WTC11 (cell line): ENCODE results near the gene P2RX2. TPM values are rescaled to one million over a fixed set of nuclear protein-coding genes. Genes with fewer than 3 reads are reported as not detected.

Source experiments
- ATAC-seq: fragments of 200-7000 bp; cut with Tn5 transposase; 2 replicates; pipeline ENCODE4 v1.10.0; 2021; ENCODE audit warnings: mild to moderate bottlenecking, moderate library complexity
- CTCF ChIA-PET: fragments of 300-600 bp; sonication (Branson Sonifier 250); formaldehyde crosslinking; loops from one replicate; lab custom pipeline; 2021; ENCODE audit warnings: antibody characterized with exemption; lab: Charles Lee
- POLR2A ChIA-PET: fragments of 350-600 bp; sonication (Branson Sonifier 250); formaldehyde crosslinking; loops from one replicate; lab custom pipeline; 2021; ENCODE audit warnings: antibody characterized with exemption; lab: Charles Lee
- DNase-seq: peaks from one replicate; pipeline ENCODE4 v3.0.0; 2021; ENCODE audit warnings: low spot score
- H3K27ac Mint-ChIP-seq: 2 replicates; pipeline ENCODE4 v1.8.0; 2021; ENCODE audit warnings: mixed read lengths
- H3K27me3 Mint-ChIP-seq: 2 replicates; pipeline ENCODE4 v1.8.0; 2021; ENCODE audit warnings: low read depth, mild to moderate bottlenecking, moderate library complexity, mixed read lengths
- H3K36me3 Mint-ChIP-seq: 2 replicates; pipeline ENCODE4 v1.8.0; 2021; ENCODE audit warnings: mixed read lengths
- H3K4me1 Mint-ChIP-seq: 2 replicates; pipeline ENCODE4 v1.8.0; 2022; ENCODE audit warnings: mixed read lengths
- H3K4me3 Mint-ChIP-seq: 2 replicates; pipeline ENCODE4 v1.8.0; 2021; ENCODE audit warnings: mild to moderate bottlenecking, moderate library complexity, mixed read lengths
- H3K9me3 Mint-ChIP-seq: 2 replicates; pipeline ENCODE4 v1.8.0; 2021; ENCODE audit warnings: mixed read lengths
- CREB1 ChIP-seq: sonication (generic); formaldehyde crosslinking; IDR thresholded peaks from 2 replicates; pipeline ENCODE4 v1.8.0; 2023; ENCODE audit warnings: mild to moderate bottlenecking, missing genetic modification reagents
- ELF4 ChIP-seq: sonication (generic); formaldehyde crosslinking; IDR thresholded peaks from 2 replicates; pipeline ENCODE4 v1.8.1; 2022; ENCODE audit warnings: low read depth, mild to moderate bottlenecking, moderate library complexity, missing genetic modification reagents
- EMX1 ChIP-seq: fragments of 250-450 bp; sonication (Bioruptor Pico); IDR thresholded peaks from 2 replicates; pipeline ENCODE4 v1.8.0; 2021; ENCODE audit warnings: mild to moderate bottlenecking
- FOXJ3 ChIP-seq: sonication (generic); formaldehyde crosslinking; IDR thresholded peaks from 2 replicates; pipeline ENCODE4 v1.9.0; 2021; ENCODE audit warnings: missing genetic modification reagents, mild to moderate bottlenecking, borderline replicate concordance
- HMGA2 ChIP-seq: fragments of 250-450 bp; sonication (Bioruptor Pico); IDR thresholded peaks from 2 replicates; pipeline ENCODE4 v1.4.0; 2021; ENCODE audit warnings: mild to moderate bottlenecking, moderate library complexity
- IRF2 ChIP-seq: sonication (generic); formaldehyde crosslinking; IDR thresholded peaks from 2 replicates; pipeline ENCODE4 v1.8.0; 2022; ENCODE audit warnings: low read depth, missing genetic modification reagents, borderline replicate concordance
- NR2C2 ChIP-seq: sonication (generic); formaldehyde crosslinking; IDR thresholded peaks from 2 replicates; pipeline ENCODE4 v1.8.0; 2022; ENCODE audit warnings: mild to moderate bottlenecking, missing genetic modification reagents
- SOX15 ChIP-seq: fragments of 250-450 bp; sonication (Bioruptor Pico); IDR thresholded peaks from 2 replicates; pipeline ENCODE4 v1.9.0; 2021; ENCODE audit warnings: mild to moderate bottlenecking
- SP1 ChIP-seq: sonication (generic); formaldehyde crosslinking; conservative IDR thresholded peaks from 2 replicates; pipeline ENCODE4 v1.8.1; 2022; ENCODE audit warnings: missing genetic modification reagents
- ZNF219 ChIP-seq: sonication (generic); formaldehyde crosslinking; IDR thresholded peaks from 2 replicates; pipeline ENCODE4 v1.8.0; 2023; ENCODE audit warnings: missing genetic modification reagents, mild to moderate bottlenecking, borderline replicate concordance
- ZNF232 ChIP-seq: sonication (generic); formaldehyde crosslinking; IDR thresholded peaks from 2 replicates; pipeline ENCODE4 v1.8.0; 2022; ENCODE audit warnings: mild to moderate bottlenecking, missing genetic modification reagents
- ZNF416 ChIP-seq: fragments of 250-450 bp; sonication (Bioruptor Pico); IDR thresholded peaks from 2 replicates; pipeline ENCODE4 v1.9.0; 2021; ENCODE audit warnings: mild to moderate bottlenecking, inconsistent platforms
- ZNF671 ChIP-seq: fragments of 250-450 bp; sonication (Bioruptor Pico); IDR thresholded peaks from 2 replicates; pipeline ENCODE4 v1.8.0; 2021; ENCODE audit warnings: mild to moderate bottlenecking
- total RNA-seq: library from RNA; stranded (reverse); gene quantifications from 3 replicates; pipeline ENCODE4 v1.2.3, GENCODE V29; 2021
- TF ChIP-seq, protein P1 (sequence below): sonication (generic); formaldehyde crosslinking; IDR thresholded peaks from 2 replicates; pipeline ENCODE4 v1.8.0; 2022; ENCODE audit warnings: mild to moderate bottlenecking, missing genetic modification reagents
- TF ChIP-seq, protein P2 (sequence below): fragments of 250-450 bp; sonication (Bioruptor Pico); conservative IDR thresholded peaks from 2 replicates; pipeline ENCODE4 v1.9.0; 2021; ENCODE audit warnings: mild to moderate bottlenecking
- TF ChIP-seq, protein P3 (sequence below): sonication (generic); formaldehyde crosslinking; conservative IDR thresholded peaks from 2 replicates; pipeline ENCODE4 v1.8.1; 2022; ENCODE audit warnings: mild to moderate bottlenecking, missing genetic modification reagents
- TF ChIP-seq, protein P4 (sequence below): fragments of 250-450 bp; sonication (Bioruptor Pico); IDR thresholded peaks from 2 replicates; pipeline ENCODE4 v1.8.0; 2021; ENCODE audit warnings: mild to moderate bottlenecking
- TF ChIP-seq, protein P5 (sequence below): fragments of 250-450 bp; sonication (Bioruptor Pico); IDR thresholded peaks from 2 replicates; pipeline ENCODE4 v2.1.2; 2022; ENCODE audit warnings: mild to moderate bottlenecking, moderate library complexity
- TF ChIP-seq, protein P6 (sequence below): sonication (generic); formaldehyde crosslinking; IDR thresholded peaks from 2 replicates; pipeline ENCODE4 v1.8.1; 2023; ENCODE audit warnings: mild to moderate bottlenecking, missing genetic modification reagents, borderline replicate concordance
- TF ChIP-seq, protein P7 (sequence below): sonication (generic); formaldehyde crosslinking; IDR thresholded peaks from 2 replicates; pipeline ENCODE4 v1.8.1; 2022; ENCODE audit warnings: mild to moderate bottlenecking, moderate library complexity, missing genetic modification reagents
- TF ChIP-seq, protein P8 (sequence below): sonication (generic); formaldehyde crosslinking; IDR thresholded peaks from 2 replicates; pipeline ENCODE4 v1.8.0; 2023; ENCODE audit warnings: missing genetic modification reagents, mild to moderate bottlenecking, borderline replicate concordance

P2RX2 gene
- total RNA-seq, 1 experiment from 2014 or later: 2.1 TPM

DNA sequence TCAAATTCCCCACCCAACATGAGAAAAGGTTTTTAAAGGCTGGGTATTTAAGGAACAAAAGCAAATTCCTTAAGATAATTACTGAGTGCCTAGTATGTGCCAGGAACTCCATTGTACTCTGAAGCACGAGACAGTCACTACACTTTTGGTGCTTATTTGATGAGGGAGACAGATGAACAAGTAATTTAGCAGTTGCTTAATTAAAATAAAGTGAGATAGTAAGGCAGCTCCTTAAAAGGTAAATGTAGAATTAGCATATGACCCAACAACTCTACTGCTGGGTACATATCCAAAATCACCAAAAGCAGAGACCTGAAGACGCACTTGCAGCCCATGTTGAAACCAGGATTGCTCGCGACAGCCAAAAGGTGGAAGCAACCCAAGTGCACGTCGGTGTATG is 47.2 kb downstream of the P2RX2 start (continued):
- TF ChIP-seq FOXJ3 (CRISPR knock-in tag) (no peak), ZNF671 (CRISPR knock-in tag) (no peak), IRF2 (CRISPR knock-in tag) (no peak), NR2C2 (CRISPR knock-in tag) (no peak)
- TF ChIP-seq, protein P1, sequence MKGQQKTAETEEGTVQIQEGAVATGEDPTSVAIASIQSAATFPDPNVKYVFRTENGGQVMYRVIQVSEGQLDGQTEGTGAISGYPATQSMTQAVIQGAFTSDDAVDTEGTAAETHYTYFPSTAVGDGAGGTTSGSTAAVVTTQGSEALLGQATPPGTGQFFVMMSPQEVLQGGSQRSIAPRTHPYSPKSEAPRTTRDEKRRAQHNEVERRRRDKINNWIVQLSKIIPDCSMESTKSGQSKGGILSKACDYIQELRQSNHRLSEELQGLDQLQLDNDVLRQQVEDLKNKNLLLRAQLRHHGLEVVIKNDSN (CRISPR knock-in tag): no peak
- TF ChIP-seq, protein P2, sequence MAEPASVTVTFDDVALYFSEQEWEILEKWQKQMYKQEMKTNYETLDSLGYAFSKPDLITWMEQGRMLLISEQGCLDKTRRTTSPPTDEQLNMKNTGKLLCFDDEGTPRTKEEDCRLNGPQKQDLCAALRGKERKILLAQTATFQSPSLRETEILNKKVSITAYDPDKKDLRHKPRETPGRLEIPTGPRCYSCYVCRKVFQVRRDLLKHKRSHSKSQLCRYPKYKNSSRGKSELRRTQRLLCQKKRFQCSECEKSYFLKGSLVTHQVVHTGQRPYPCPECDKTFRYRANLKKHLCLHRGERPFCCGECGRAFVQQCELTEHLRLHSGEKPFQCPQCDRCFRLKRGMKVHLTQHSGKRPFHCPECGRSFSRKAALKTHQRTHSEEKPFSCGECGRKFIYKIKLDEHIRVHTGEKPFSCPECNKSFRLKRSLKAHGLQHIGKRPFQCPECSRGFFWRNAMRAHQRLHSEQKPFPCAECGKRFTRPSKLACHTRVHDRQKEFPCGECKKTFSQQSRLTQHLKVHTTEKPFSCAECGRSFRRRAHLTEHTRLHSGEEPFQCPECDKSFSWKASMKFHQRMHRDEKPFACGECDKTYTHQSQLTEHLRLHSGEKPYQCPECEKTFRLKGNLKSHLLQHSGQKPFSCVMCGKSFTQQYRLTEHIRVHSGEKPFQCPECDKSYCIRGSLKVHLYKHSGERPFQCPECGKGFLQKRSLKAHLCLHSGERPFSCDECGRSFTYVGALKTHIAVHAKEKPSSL: no peak
- TF ChIP-seq, protein P3, sequence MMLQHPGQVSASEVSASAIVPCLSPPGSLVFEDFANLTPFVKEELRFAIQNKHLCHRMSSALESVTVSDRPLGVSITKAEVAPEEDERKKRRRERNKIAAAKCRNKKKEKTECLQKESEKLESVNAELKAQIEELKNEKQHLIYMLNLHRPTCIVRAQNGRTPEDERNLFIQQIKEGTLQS (CRISPR knock-in tag): no peak

DNA sequence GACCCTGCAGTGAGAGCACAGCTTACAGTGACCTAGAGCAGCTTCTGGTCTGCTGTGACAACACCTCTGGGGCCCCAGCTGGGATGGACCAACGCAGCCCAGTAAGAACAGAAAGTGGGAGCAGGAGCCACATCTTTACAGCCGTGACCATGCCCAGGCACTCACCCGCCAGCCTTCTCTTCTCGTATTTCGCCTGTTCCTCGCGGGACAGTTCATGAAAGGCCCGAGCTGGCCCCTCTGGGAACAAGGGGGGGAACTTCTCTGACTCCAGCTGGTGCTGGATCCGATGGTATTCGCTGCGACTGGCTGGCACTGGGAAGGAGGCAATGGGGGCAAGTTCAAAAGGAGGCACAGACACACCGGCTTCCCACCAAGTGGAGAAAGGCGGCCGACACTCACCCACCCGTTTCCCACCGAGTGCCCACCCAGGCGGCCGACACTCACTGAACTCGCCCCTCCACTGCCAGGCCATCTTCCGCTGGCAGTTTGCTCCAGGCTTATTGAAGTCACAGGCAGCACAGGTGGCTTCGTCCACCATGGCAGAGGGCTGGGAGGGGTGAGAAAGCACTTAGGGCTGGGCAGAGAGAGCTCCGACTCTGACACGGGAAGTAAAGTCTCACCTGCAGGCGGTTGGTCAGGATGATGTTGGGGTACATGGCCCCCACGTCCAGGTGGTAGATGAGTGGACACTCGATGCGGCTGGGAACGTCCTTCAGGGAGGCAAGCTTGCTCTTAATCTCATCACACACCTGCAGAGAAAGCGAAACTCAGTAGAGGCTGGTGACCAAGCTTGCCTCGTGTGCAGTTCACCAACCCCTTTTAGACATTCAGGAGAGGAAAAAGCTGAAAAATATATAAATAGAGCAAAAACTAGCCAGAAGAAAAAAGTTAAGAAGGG is 49.9 kb downstream of the P2RX2 start:
- POLR2A ChIA-PET: no interaction called here
- no peak for ATAC-seq
- CTCF ChIA-PET: no interaction called here
- no peak for TF ChIP-seq SP1
- TF ChIP-seq ZNF219 (CRISPR knock-in tag): no peak
- TF ChIP-seq, protein P4, sequence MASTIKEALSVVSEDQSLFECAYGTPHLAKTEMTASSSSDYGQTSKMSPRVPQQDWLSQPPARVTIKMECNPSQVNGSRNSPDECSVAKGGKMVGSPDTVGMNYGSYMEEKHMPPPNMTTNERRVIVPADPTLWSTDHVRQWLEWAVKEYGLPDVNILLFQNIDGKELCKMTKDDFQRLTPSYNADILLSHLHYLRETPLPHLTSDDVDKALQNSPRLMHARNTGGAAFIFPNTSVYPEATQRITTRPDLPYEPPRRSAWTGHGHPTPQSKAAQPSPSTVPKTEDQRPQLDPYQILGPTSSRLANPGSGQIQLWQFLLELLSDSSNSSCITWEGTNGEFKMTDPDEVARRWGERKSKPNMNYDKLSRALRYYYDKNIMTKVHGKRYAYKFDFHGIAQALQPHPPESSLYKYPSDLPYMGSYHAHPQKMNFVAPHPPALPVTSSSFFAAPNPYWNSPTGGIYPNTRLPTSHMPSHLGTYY: no peak
- no peak for TF ChIP-seq ZNF232 (CRISPR knock-in tag)
- TF ChIP-seq, protein P5, sequence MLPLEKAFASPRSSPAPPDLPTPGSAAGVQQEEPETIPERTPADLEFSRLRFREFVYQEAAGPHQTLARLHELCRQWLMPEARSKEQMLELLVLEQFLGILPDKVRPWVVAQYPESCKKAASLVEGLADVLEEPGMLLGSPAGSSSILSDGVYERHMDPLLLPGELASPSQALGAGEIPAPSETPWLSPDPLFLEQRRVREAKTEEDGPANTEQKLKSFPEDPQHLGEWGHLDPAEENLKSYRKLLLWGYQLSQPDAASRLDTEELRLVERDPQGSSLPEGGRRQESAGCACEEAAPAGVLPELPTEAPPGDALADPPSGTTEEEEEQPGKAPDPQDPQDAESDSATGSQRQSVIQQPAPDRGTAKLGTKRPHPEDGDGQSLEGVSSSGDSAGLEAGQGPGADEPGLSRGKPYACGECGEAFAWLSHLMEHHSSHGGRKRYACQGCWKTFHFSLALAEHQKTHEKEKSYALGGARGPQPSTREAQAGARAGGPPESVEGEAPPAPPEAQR (CRISPR knock-in tag): no peak
- TF ChIP-seq, protein P6, sequence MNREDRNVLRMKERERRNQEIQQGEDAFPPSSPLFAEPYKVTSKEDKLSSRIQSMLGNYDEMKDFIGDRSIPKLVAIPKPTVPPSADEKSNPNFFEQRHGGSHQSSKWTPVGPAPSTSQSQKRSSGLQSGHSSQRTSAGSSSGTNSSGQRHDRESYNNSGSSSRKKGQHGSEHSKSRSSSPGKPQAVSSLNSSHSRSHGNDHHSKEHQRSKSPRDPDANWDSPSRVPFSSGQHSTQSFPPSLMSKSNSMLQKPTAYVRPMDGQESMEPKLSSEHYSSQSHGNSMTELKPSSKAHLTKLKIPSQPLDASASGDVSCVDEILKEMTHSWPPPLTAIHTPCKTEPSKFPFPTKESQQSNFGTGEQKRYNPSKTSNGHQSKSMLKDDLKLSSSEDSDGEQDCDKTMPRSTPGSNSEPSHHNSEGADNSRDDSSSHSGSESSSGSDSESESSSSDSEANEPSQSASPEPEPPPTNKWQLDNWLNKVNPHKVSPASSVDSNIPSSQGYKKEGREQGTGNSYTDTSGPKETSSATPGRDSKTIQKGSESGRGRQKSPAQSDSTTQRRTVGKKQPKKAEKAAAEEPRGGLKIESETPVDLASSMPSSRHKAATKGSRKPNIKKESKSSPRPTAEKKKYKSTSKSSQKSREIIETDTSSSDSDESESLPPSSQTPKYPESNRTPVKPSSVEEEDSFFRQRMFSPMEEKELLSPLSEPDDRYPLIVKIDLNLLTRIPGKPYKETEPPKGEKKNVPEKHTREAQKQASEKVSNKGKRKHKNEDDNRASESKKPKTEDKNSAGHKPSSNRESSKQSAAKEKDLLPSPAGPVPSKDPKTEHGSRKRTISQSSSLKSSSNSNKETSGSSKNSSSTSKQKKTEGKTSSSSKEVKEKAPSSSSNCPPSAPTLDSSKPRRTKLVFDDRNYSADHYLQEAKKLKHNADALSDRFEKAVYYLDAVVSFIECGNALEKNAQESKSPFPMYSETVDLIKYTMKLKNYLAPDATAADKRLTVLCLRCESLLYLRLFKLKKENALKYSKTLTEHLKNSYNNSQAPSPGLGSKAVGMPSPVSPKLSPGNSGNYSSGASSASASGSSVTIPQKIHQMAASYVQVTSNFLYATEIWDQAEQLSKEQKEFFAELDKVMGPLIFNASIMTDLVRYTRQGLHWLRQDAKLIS (CRISPR knock-in tag): no peak
- no peak for TF ChIP-seq CREB1 (CRISPR knock-in tag)
- TF ChIP-seq EMX1 (CRISPR knock-in tag): no peak
- TF ChIP-seq, protein P7, sequence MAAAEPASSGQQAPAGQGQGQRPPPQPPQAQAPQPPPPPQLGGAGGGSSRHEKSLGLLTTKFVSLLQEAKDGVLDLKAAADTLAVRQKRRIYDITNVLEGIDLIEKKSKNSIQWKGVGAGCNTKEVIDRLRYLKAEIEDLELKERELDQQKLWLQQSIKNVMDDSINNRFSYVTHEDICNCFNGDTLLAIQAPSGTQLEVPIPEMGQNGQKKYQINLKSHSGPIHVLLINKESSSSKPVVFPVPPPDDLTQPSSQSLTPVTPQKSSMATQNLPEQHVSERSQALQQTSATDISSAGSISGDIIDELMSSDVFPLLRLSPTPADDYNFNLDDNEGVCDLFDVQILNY (CRISPR knock-in tag): no peak
- TF ChIP-seq ZNF416 (CRISPR knock-in tag): no peak
- no peak for TF ChIP-seq ELF4
- no peak for TF ChIP-seq SOX15 (CRISPR knock-in tag)
- TF ChIP-seq HMGA2: no peak
- TF ChIP-seq, protein P8, sequence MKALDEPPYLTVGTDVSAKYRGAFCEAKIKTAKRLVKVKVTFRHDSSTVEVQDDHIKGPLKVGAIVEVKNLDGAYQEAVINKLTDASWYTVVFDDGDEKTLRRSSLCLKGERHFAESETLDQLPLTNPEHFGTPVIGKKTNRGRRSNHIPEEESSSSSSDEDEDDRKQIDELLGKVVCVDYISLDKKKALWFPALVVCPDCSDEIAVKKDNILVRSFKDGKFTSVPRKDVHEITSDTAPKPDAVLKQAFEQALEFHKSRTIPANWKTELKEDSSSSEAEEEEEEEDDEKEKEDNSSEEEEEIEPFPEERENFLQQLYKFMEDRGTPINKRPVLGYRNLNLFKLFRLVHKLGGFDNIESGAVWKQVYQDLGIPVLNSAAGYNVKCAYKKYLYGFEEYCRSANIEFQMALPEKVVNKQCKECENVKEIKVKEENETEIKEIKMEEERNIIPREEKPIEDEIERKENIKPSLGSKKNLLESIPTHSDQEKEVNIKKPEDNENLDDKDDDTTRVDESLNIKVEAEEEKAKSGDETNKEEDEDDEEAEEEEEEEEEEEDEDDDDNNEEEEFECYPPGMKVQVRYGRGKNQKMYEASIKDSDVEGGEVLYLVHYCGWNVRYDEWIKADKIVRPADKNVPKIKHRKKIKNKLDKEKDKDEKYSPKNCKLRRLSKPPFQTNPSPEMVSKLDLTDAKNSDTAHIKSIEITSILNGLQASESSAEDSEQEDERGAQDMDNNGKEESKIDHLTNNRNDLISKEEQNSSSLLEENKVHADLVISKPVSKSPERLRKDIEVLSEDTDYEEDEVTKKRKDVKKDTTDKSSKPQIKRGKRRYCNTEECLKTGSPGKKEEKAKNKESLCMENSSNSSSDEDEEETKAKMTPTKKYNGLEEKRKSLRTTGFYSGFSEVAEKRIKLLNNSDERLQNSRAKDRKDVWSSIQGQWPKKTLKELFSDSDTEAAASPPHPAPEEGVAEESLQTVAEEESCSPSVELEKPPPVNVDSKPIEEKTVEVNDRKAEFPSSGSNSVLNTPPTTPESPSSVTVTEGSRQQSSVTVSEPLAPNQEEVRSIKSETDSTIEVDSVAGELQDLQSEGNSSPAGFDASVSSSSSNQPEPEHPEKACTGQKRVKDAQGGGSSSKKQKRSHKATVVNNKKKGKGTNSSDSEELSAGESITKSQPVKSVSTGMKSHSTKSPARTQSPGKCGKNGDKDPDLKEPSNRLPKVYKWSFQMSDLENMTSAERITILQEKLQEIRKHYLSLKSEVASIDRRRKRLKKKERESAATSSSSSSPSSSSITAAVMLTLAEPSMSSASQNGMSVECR (CRISPR knock-in tag): no peak

More for the DNA sequence above, 49.9 kb downstream of the P2RX2 start:
- H3K27ac Mint-ChIP-seq: no peak overlapping the region
- H3K4me3 Mint-ChIP-seq: no peak overlapping the region
- H3K4me1 Mint-ChIP-seq: no peaks in the 10 kb centered on the region
- no peaks in the 10 kb centered on the region for H3K27me3 Mint-ChIP-seq
- no peak for DNase-seq
- peaks cover 83% of the 10 kb centered on the region for H3K36me3 Mint-ChIP-seq
- no peaks in the 10 kb centered on the region for H3K9me3 Mint-ChIP-seq
